NB4 (cell line): ENCODE measurements around the gene PDE8A.
"Not testable (repeated sequence)": the region's sequence is repeated elsewhere in the genome, so short reads cannot be mapped to it uniquely, and the experiment has no call there.

Source experiments
- DNase-seq: peaks from one replicate; pipeline ENCODE4 v3.0.0; 2010; ENCODE audit warnings: low read depth
- H3K4me3 ChIP-seq: one replicate; pipeline ENCODE4 v1.5.1; 2011; ENCODE audit warnings: mild to moderate bottlenecking, low read depth, low read length, moderate library complexity
- MYC ChIP-seq: IDR thresholded peaks from 2 replicates; pipeline ENCODE4 v1.6.1; 2011; ENCODE audit warnings: low read depth, low read length
- POLR2A ChIP-seq: IDR thresholded peaks from 2 replicates; pipeline ENCODE4 v1.6.1; 2011; ENCODE audit warnings: mild to moderate bottlenecking; ENCODE audit not compliant: insufficient read length; ENCODE audit errors: extremely low read depth
- TF ChIP-seq, protein P1 (sequence below): IDR thresholded peaks from 2 replicates; pipeline ENCODE4 v1.6.1; 2011; ENCODE audit warnings: low read depth, low read length
- TF ChIP-seq, protein P2 (sequence below): IDR thresholded peaks from one replicate; pipeline ENCODE4 v1.5.1; 2012; ENCODE audit warnings: low read depth, low read length

The PDE8A gene

DNA sequence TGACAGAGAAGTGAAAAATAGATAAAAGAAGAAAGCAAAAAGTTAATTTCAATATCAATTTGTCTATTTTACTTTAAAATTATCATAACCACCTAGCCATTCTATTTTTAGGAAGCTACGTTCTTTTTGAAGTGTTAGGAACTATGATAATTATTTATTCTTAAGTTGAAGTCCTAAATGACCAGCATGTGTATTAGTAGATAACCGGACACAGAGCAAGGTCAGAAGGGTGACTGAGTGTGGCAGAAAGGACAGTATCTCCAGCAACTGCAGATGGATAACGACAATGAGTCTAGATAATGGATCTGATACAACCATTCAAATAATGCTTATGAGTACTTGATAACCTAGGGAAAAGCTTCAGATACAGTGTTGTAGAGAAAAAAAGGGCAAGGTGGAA lies 198.0 kb downstream of the PDE8A start:
- H3K4me3 ChIP-seq, result no peak overlapping the region
- TF ChIP-seq MYC, result no peak
- TF ChIP-seq, protein P1, sequence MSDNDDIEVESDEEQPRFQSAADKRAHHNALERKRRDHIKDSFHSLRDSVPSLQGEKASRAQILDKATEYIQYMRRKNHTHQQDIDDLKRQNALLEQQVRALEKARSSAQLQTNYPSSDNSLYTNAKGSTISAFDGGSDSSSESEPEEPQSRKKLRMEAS, result no peak
- TF ChIP-seq, protein P2, sequence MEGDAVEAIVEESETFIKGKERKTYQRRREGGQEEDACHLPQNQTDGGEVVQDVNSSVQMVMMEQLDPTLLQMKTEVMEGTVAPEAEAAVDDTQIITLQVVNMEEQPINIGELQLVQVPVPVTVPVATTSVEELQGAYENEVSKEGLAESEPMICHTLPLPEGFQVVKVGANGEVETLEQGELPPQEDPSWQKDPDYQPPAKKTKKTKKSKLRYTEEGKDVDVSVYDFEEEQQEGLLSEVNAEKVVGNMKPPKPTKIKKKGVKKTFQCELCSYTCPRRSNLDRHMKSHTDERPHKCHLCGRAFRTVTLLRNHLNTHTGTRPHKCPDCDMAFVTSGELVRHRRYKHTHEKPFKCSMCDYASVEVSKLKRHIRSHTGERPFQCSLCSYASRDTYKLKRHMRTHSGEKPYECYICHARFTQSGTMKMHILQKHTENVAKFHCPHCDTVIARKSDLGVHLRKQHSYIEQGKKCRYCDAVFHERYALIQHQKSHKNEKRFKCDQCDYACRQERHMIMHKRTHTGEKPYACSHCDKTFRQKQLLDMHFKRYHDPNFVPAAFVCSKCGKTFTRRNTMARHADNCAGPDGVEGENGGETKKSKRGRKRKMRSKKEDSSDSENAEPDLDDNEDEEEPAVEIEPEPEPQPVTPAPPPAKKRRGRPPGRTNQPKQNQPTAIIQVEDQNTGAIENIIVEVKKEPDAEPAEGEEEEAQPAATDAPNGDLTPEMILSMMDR, result no peak
- no peak for TF ChIP-seq POLR2A
- no peak for DNase-seq

DNA sequence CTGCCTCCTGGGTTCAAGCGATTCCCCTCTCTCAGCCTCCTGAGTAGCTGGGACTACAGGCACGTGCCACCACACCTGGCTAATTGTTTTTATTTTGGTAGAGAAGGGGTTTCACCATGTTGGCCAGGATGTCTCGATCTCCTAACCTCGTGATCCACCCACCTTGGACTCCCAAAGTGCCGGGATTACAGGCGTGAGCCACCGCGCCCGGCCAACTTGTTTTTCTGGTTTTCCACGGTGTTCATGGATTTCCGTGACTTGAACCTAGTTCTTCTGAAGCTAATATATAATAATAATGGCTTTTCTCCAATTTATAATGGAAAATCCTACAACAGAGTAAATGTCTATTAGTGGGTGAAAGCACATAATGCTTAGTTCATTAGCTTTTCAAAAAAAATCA lies 203.7 kb downstream of the PDE8A start:
- not testable (repeated sequence) for DNase-seq

DNA sequence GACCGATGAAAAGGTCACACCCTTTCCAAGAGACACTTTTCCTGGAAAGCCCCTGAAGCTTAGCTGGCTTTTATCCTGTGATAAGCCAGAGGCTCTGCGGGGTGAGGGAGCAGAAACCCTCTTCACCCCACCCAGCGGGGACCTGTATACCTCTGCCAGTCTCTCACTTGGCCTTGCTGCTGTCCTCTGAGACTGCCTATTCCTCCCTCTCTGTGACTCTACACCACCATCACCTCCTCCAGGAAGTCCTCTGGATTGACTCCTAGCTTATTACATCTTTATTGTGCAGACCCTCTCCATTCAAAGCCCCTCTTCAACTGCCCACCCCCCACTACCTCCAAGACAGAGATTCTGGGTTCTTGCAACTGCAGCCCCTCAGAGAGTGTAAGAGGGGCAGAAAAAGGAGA lies 206.5 kb downstream of the PDE8A start:
- H3K4me3 ChIP-seq, DNase-seq: not testable (repeated sequence)

More for the DNA sequence above, 203.7 kb downstream of the PDE8A start:
- H3K4me3 ChIP-seq, result not testable (repeated sequence)
